SK-MEL-5 (cell line): ENCODE results near the gene TM4SF20. TPM values are rescaled to one million over a fixed set of nuclear protein-coding genes. Genes with fewer than 3 reads are reported as not detected.

ENCODE experiments used
- DNase-seq: peaks from one replicate; pipeline ENCODE4 v3.0.0-alpha.2; 2016; ENCODE audit warnings: low read depth, low spot score
- in situ Hi-C: cut with HindIII; loops from 2 replicates; pipeline ENCODE4 v1.10.0; 2016; ENCODE audit warnings: low sequenced_read_pairs, high pct_unique_total_duplicates, low pct_unique_long_range_greater_than_20kb
- total RNA-seq: library from RNA; depleted of rRNA; stranded (reverse); fragments of >200 nt; shearing (Covaris generic); gene quantifications from 2 replicates; pipeline ENCODE4 v1.2.3, GENCODE V29; 2014

Gene TM4SF20
- total RNA-seq, 1 experiment from 2014 or later = not detected

GRCh38 chr2:227344231-227344630 is 34.9 kb downstream of the TM4SF20 start:
- no peak for DNase-seq
- in situ Hi-C loops = no loop called here

- DNase-seq = no peak
- in situ Hi-C loops = no loop called here
Observed at GRCh38 chr2:227341553-227341952, 37.6 kb downstream of the TM4SF20 start.

- no peak for DNase-seq
- in situ Hi-C loops = no loop called here
Observed at GRCh38 chr2:227340106-227340505, 39.0 kb downstream of the TM4SF20 start.

GRCh38 chr2:227339098-227339599 is 40.0 kb downstream of the TM4SF20 start:
- no peak for DNase-seq
- in situ Hi-C loops = no loop called here

GRCh38 chr2:227337442-227337841 is 41.7 kb downstream of the TM4SF20 start:
- in situ Hi-C loops = no loop called here
- DNase-seq = no peak

GRCh38 chr2:227335713-227336112 is 43.4 kb downstream of the TM4SF20 start:
- DNase-seq = peak; percentile 43
- in situ Hi-C loops = no loop called here

- no peak for DNase-seq
- in situ Hi-C loops = no loop called here
Observed at GRCh38 chr2:227326783-227327182, 52.3 kb downstream of the TM4SF20 start.

GRCh38 chr2:227325839-227326195 is 53.3 kb downstream of the TM4SF20 start:
- in situ Hi-C loops = no loop called here
- DNase-seq = peak; percentile 26

GRCh38 chr2:227324995-227325838 is 53.9 kb downstream of the TM4SF20 start, which contains the start of gene MFF:
Gene MFF (plus strand): TSS chr2:227325251. CDS start chr2:227330666, 5,415 bp downstream.
- peak; percentile 93 for DNase-seq
- in situ Hi-C loops = no loop called here

- no peak for DNase-seq
- in situ Hi-C loops = no loop called here
Observed at GRCh38 chr2:227324642-227324994, 54.5 kb downstream of the TM4SF20 start.

GRCh38 chr2:227323818-227324217 is 55.3 kb downstream of the TM4SF20 start:
- DNase-seq = no peak
- in situ Hi-C loops = no loop called here

GRCh38 chr2:227322530-227323205 is 56.4 kb downstream of the TM4SF20 start:
- in situ Hi-C loops = no loop called here
- DNase-seq = no peak

GRCh38 chr2:227320305-227321094 is 58.6 kb downstream of the TM4SF20 start:
- in situ Hi-C loops = no loop called here
- DNase-seq = no peak

- in situ Hi-C loops = no loop called here
- DNase-seq = no peak
Observed at GRCh38 chr2:227317834-227318233, 61.3 kb downstream of the TM4SF20 start.

- in situ Hi-C loops = no loop called here
Observed at GRCh38 chr2:227313310-227313709, 65.8 kb downstream of the TM4SF20 start.

GRCh38 chr2:227312579-227312978 is 66.5 kb downstream of the TM4SF20 start:
- no peak for DNase-seq
- in situ Hi-C loops = no loop called here

More at GRCh38 chr2:227313310-227313709, 65.8 kb downstream of the TM4SF20 start:
- no peak for DNase-seq
